22Rv1 (cell line): ENCODE results near the gene CMSS1.

ENCODE experiments used
- ZFX ChIP-seq: fragments of 450-650 bp; IDR thresholded peaks from 2 replicates; pipeline ENCODE4 v1.6.1; 2017; ENCODE audit warnings: antibody characterized with exemption, borderline replicate concordance
- TF ChIP-seq, protein P1 (sequence below): fragments of 450-650 bp; IDR thresholded peaks from 2 replicates; pipeline ENCODE4 v1.5.1; 2017; ENCODE audit warnings: mild to moderate bottlenecking

- TF ChIP-seq, protein P1, sequence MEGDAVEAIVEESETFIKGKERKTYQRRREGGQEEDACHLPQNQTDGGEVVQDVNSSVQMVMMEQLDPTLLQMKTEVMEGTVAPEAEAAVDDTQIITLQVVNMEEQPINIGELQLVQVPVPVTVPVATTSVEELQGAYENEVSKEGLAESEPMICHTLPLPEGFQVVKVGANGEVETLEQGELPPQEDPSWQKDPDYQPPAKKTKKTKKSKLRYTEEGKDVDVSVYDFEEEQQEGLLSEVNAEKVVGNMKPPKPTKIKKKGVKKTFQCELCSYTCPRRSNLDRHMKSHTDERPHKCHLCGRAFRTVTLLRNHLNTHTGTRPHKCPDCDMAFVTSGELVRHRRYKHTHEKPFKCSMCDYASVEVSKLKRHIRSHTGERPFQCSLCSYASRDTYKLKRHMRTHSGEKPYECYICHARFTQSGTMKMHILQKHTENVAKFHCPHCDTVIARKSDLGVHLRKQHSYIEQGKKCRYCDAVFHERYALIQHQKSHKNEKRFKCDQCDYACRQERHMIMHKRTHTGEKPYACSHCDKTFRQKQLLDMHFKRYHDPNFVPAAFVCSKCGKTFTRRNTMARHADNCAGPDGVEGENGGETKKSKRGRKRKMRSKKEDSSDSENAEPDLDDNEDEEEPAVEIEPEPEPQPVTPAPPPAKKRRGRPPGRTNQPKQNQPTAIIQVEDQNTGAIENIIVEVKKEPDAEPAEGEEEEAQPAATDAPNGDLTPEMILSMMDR: no peak
- no peak for TF ChIP-seq ZFX
Measured at GRCh38 chr3:99929745-99930139, 112.1 kb downstream of the CMSS1 start.
